ENCODE data around the gene GSTP1. TPM values are rescaled to one million over a fixed set of nuclear protein-coding genes. Genes with fewer than 3 reads are reported as not detected.
"Not testable (repeated sequence)": the region's sequence is repeated elsewhere in the genome, so short reads cannot be mapped to it uniquely, and the experiment has no call there.

The GSTP1 gene
- total and polyA plus RNA-seq, 5 donors from 2014 or later: 55.7 to 231 (median 207) TPM

- ATAC-seq (ENCODE audit: low read depth in 2 of 2); H3K4me3 ChIP-seq (ENCODE audit: low read depth, low read length); H3K27ac ChIP-seq (ENCODE audit: insufficient read depth, low read length, poor library complexity, severe bottlenecking); H3K36me3 ChIP-seq (ENCODE audit: control insufficient read depth, insufficient read depth, low read length); H3K36me3 Mint-ChIP-seq; H3K27me3 ChIP-seq (ENCODE audit: control insufficient read depth, insufficient read depth, low read length); H3K4me3 Mint-ChIP-seq; H3K9me3 Mint-ChIP-seq; H3K9me3 ChIP-seq (ENCODE audit: control insufficient read depth in 2 of 2, low read length in 2 of 2); H3K27ac Mint-ChIP-seq; DNase-seq; H3K27me3 Mint-ChIP-seq: not testable (repeated sequence)
- peaks cover 19% of the 10 kb centered on the region for H3K4me1 ChIP-seq (ENCODE audit: control insufficient read depth, insufficient read depth, low read length, poor library complexity, severe bottlenecking)
- peaks cover 0 to 24% (median 10%) of the 10 kb centered on the region in 4 donors for H3K4me1 Mint-ChIP-seq
These were observed 35.5 kb downstream of the GSTP1 start for GRCh38 chr11:67618901-67619659.

DNA sequence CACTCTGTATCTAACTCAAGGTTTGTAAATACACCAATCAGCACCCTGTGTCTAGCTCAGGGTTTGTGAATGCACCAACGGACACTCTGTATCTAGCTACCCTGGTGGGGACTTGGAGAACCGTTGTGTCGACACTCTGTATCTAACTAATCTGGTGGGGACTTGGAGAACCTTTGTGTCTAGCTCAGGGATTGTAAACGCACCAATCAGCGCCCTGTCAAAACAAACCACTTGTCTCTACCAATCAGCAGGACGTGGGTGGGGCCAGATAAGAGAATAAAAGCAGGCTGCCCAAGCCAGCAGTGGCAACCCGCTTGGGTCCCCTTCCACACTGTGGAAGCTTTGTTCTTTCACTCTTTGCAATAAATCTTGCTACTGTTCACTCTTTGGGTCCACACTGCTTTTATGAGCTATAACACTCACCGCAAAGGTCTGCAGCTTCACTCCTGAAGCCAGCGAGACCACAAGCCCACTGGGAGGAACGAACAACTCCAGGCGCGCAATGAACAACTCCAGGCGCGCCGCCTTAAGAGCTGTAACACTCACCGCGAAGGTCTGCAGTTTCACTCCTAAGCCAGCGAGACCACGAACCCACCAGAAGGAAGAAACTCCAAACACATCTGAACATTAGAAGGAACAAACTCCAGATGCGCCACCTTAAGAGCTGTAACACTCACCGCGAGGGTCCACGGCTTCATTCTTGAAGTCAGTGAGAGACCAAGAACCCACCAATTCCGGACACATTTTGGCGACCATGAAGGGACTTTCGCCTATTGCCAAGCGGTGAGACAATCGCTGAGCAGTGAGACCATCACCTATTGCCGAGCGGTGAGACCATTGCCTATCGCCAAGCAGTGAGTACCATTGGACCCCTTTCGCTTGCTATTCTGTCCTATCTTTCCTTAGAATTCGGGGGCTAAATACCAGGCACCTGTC is 36.3 kb downstream of the GSTP1 start:
- H3K9me3 ChIP-seq (ENCODE audit: control insufficient read depth in 2 of 2, low read length in 2 of 2); H3K27ac ChIP-seq (ENCODE audit: insufficient read depth, low read length, poor library complexity, severe bottlenecking); ATAC-seq (ENCODE audit: low read depth in 2 of 2); H3K36me3 ChIP-seq (ENCODE audit: control insufficient read depth, insufficient read depth, low read length); H3K4me3 Mint-ChIP-seq; H3K27me3 Mint-ChIP-seq; DNase-seq; H3K9me3 Mint-ChIP-seq; H3K27me3 ChIP-seq (ENCODE audit: control insufficient read depth, insufficient read depth, low read length); H3K4me3 ChIP-seq (ENCODE audit: low read depth, low read length); H3K27ac Mint-ChIP-seq; H3K4me1 ChIP-seq (ENCODE audit: control insufficient read depth, insufficient read depth, low read length, poor library complexity, severe bottlenecking); H3K36me3 Mint-ChIP-seq: not testable (repeated sequence)
- peaks cover 0 to 15% (median 6%) of the 10 kb centered on the region in 4 donors for H3K4me1 Mint-ChIP-seq

GRCh38 chr11:67620621-67621020 is 37.0 kb downstream of the GSTP1 start:
- not testable (repeated sequence) for H3K4me1 ChIP-seq (ENCODE audit: control insufficient read depth, insufficient read depth, low read length, poor library complexity, severe bottlenecking); H3K27me3 Mint-ChIP-seq; H3K27ac ChIP-seq (ENCODE audit: insufficient read depth, low read length, poor library complexity, severe bottlenecking); DNase-seq; ATAC-seq (ENCODE audit: low read depth in 2 of 2); H3K4me3 Mint-ChIP-seq; H3K9me3 Mint-ChIP-seq; H3K36me3 Mint-ChIP-seq; H3K27me3 ChIP-seq (ENCODE audit: control insufficient read depth, insufficient read depth, low read length); H3K36me3 ChIP-seq (ENCODE audit: control insufficient read depth, insufficient read depth, low read length); H3K4me3 ChIP-seq (ENCODE audit: low read depth, low read length); H3K27ac Mint-ChIP-seq; H3K9me3 ChIP-seq (ENCODE audit: control insufficient read depth in 2 of 2, low read length in 2 of 2)
- peaks cover 0 to 13% (median 8%) of the 10 kb centered on the region in 4 donors for H3K4me1 Mint-ChIP-seq

DNA sequence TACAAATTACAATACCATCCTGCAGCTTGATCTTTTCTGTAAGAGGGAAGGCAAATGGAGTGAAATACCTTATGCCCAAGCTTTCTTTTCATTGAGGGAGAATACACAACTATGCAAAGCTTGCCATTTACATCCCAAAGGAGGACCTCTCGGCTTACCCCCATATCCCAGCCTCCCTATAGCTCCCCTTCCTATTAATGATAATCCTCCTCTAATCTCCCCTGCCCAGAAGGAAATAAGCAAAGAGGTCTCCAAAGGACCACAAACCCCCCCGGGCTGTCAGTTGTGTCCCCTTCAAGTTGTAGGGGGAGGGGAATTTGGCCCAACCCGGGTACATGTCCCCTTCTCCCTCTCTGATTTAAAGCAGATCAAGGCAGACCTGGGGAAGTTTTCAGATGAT is 38.3 kb downstream of the GSTP1 start:
- H3K9me3 ChIP-seq (ENCODE audit: control insufficient read depth in 2 of 2, low read length in 2 of 2); H3K27me3 ChIP-seq (ENCODE audit: control insufficient read depth, insufficient read depth, low read length); ATAC-seq (ENCODE audit: low read depth in 2 of 2); H3K4me3 Mint-ChIP-seq; H3K27ac ChIP-seq (ENCODE audit: insufficient read depth, low read length, poor library complexity, severe bottlenecking); H3K36me3 Mint-ChIP-seq; H3K4me3 ChIP-seq (ENCODE audit: low read depth, low read length); H3K27ac Mint-ChIP-seq; H3K4me1 ChIP-seq (ENCODE audit: control insufficient read depth, insufficient read depth, low read length, poor library complexity, severe bottlenecking); DNase-seq; H3K36me3 ChIP-seq (ENCODE audit: control insufficient read depth, insufficient read depth, low read length); H3K27me3 Mint-ChIP-seq; H3K9me3 Mint-ChIP-seq: not testable (repeated sequence)
- peaks cover 0 to 15% (median 5%) of the 10 kb centered on the region in 4 donors for H3K4me1 Mint-ChIP-seq

- H3K27me3 ChIP-seq (ENCODE audit: control insufficient read depth, insufficient read depth, low read length); H3K4me3 Mint-ChIP-seq; H3K36me3 ChIP-seq (ENCODE audit: control insufficient read depth, insufficient read depth, low read length); H3K4me3 ChIP-seq (ENCODE audit: low read depth, low read length); ATAC-seq (ENCODE audit: low read depth in 2 of 2); H3K27me3 Mint-ChIP-seq; H3K4me1 ChIP-seq (ENCODE audit: control insufficient read depth, insufficient read depth, low read length, poor library complexity, severe bottlenecking); H3K36me3 Mint-ChIP-seq; H3K27ac Mint-ChIP-seq; H3K9me3 Mint-ChIP-seq; H3K9me3 ChIP-seq (ENCODE audit: control insufficient read depth in 2 of 2, low read length in 2 of 2); H3K27ac ChIP-seq (ENCODE audit: insufficient read depth, low read length, poor library complexity, severe bottlenecking); H3K4me1 Mint-ChIP-seq; DNase-seq: not testable (repeated sequence)
These were observed 39.3 kb downstream of the GSTP1 start for GRCh38 chr11:67622905-67623304.

DNA sequence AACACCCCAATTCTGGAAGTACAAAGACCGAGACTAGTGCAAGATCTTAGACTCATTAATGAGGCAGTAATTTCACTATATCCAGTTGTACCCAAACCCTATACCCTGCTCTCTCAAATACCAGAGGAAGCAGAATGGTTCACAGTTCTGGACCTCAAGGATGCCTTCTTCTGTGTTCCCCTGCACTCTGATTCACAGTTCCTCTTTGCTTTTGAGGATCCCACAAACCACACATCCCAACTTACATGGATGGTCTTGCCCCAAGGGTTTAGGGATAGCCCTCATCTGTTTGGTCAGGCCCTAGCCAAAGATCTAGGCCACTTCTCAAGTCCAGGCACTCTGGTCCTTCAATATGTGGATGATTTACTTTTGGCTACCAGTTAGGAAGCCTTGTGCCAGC is 40.2 kb downstream of the GSTP1 start:
- not testable (repeated sequence) for ATAC-seq (ENCODE audit: low read depth in 2 of 2); H3K9me3 Mint-ChIP-seq; H3K36me3 ChIP-seq (ENCODE audit: control insufficient read depth, insufficient read depth, low read length); H3K27ac Mint-ChIP-seq; H3K36me3 Mint-ChIP-seq; H3K4me3 Mint-ChIP-seq; H3K4me1 ChIP-seq (ENCODE audit: control insufficient read depth, insufficient read depth, low read length, poor library complexity, severe bottlenecking); DNase-seq; H3K27me3 ChIP-seq (ENCODE audit: control insufficient read depth, insufficient read depth, low read length); H3K4me1 Mint-ChIP-seq; H3K27ac ChIP-seq (ENCODE audit: insufficient read depth, low read length, poor library complexity, severe bottlenecking); H3K9me3 ChIP-seq (ENCODE audit: control insufficient read depth in 2 of 2, low read length in 2 of 2); H3K4me3 ChIP-seq (ENCODE audit: low read depth, low read length); H3K27me3 Mint-ChIP-seq

- not testable (repeated sequence) for H3K9me3 ChIP-seq (ENCODE audit: control insufficient read depth in 2 of 2, low read length in 2 of 2); H3K36me3 Mint-ChIP-seq; H3K27ac ChIP-seq (ENCODE audit: insufficient read depth, low read length, poor library complexity, severe bottlenecking); H3K9me3 Mint-ChIP-seq; ATAC-seq (ENCODE audit: low read depth in 2 of 2); DNase-seq; H3K27me3 ChIP-seq (ENCODE audit: control insufficient read depth, insufficient read depth, low read length); H3K27me3 Mint-ChIP-seq; H3K36me3 ChIP-seq (ENCODE audit: control insufficient read depth, insufficient read depth, low read length); H3K4me3 ChIP-seq (ENCODE audit: low read depth, low read length)
- H3K4me3 Mint-ChIP-seq: peak overlapping the region in 2 of 4 donors; percentile 10 to 75
- H3K27ac Mint-ChIP-seq: peak overlapping the region in 1 of 3 donors; percentile 60
- peaks cover 5 to 11% (median 7%) of the 10 kb centered on the region in 4 donors for H3K4me1 Mint-ChIP-seq
- H3K4me1 ChIP-seq (ENCODE audit: control insufficient read depth, insufficient read depth, low read length, poor library complexity, severe bottlenecking): peaks cover 19% of the 10 kb centered on the region
These were observed 42.7 kb downstream of the GSTP1 start for GRCh38 chr11:67626131-67626833.
